Suprapubic skin (tissue), 4 donors: Measurements from ENCODE around the gene TBC1D16.

Source experiments
- CTCF ChIP-seq, 2 donors: fragments of 200-600 bp in 1 of 2; fragments of 450-650 bp in 1 of 2; sonication (generic) in 1 of 2; IDR thresholded peaks; one replicate each; pipeline ENCODE4 v1.5.1; 2016 to 2019; ENCODE audit warnings: antibody characterized with exemption in 2 of 2, mild to moderate bottlenecking in 1 of 2, moderate library complexity in 1 of 2
- POLR2A ChIP-seq, 2 donors: fragments of 450-650 bp; IDR thresholded peaks; one replicate each; pipeline ENCODE4 v1.6.1; 2017; ENCODE audit warnings: antibody characterized with exemption in 2 of 2, mild to moderate bottlenecking in 2 of 2, moderate library complexity in 2 of 2
- POLR2AphosphoS5 ChIP-seq, 3 donors: sonication (generic); formaldehyde crosslinking; IDR thresholded peaks; one replicate each; pipeline ENCODE4 v1.6.1; 2017; ENCODE audit warnings: antibody characterized with exemption in 3 of 3

DNA sequence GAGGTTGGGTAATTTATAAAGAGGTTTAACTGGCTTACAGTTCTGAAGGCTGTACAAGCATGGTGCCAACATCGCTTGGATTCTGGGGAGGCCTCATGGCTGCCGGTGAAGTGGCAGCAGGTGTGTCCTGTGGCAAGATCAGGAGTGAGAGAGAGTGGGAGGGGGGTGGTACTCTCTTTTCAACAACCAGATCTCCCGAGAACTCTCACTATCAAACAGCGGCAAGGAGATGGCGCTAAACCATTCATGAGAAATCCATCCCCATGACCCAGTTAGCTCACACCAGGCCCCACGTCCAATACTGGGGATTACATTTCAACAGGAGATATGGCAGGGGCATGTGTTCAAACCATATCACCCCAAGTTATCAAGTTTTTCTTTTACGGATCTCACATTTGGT lies 152.5 kb downstream of the TBC1D16 start:
- no peak for TF ChIP-seq CTCF (IDR thresholded peaks at IDR 0.05)
- no peak for TF ChIP-seq POLR2A (IDR thresholded peaks at IDR 0.05)
- TF ChIP-seq POLR2AphosphoS5 (IDR thresholded peaks at IDR 0.05) = no peak
